Measurements from ENCODE around the gene STEAP1B.

GRCh38 chr7:22380333-22380732 is 119.7 kb downstream of the STEAP1B start:
- TF ChIP-seq CTCF (IDR thresholded peaks at IDR 0.05; ENCODE audit: low read depth, low read length) (no peak), EZH2phosphoT487 (IDR thresholded peaks at IDR 0.05; ENCODE audit: low read depth) (no peak)
